ENCODE measurements around the gene IPPK.

IPPK gene

GRCh38 chr9:92663126-92663525 lies 6.8 kb downstream of the IPPK start:
- no peak for DNase-seq (ENCODE audit: extremely low spot score)
- CTCF ChIA-PET = no interaction called here
- no peak for TF ChIP-seq BHLHE40 (IDR thresholded peaks at IDR 0.05; ENCODE audit: borderline replicate concordance)
- no peak for TF ChIP-seq FOXM1 (IDR thresholded peaks at IDR 0.05; ENCODE audit: borderline replicate concordance)
- no peak for TF ChIP-seq HDGF (IDR thresholded peaks at IDR 0.05; ENCODE audit: borderline replicate concordance)
- TF ChIP-seq PKNOX1 (IDR thresholded peaks at IDR 0.05) = no peak
- TF ChIP-seq ARNT (IDR thresholded peaks at IDR 0.05) = no peak
- TF ChIP-seq ELF4 (IDR thresholded peaks at IDR 0.05) = no peak
- TF ChIP-seq CTBP1 (IDR thresholded peaks at IDR 0.05; ENCODE audit: borderline replicate concordance) = no peak
- no peak for TF ChIP-seq L3MBTL2 (conservative IDR thresholded peaks at IDR 0.05)
- no peak for TF ChIP-seq NFRKB (IDR thresholded peaks at IDR 0.05)
- TF ChIP-seq ZNF384 (IDR thresholded peaks at IDR 0.05) = no peak
- TF ChIP-seq FOXK2 (IDR thresholded peaks at IDR 0.05) = no peak
- no peak for TF ChIP-seq SP1 (IDR thresholded peaks at IDR 0.05)
- TF ChIP-seq FOXA1 (IDR thresholded peaks at IDR 0.05) = no peak
- TF ChIP-seq LEF1 (IDR thresholded peaks at IDR 0.05; ENCODE audit: borderline replicate concordance) = no peak
- no peak for TF ChIP-seq SUZ12 (IDR thresholded peaks at IDR 0.05)
- no peak for TF ChIP-seq TARDBP (IDR thresholded peaks at IDR 0.05)
- POLR2A ChIA-PET = no interaction called here

GRCh38 chr9:92661743-92662142 lies 8.2 kb downstream of the IPPK start:
- CTCF ChIA-PET = no interaction called here
- no peak for TF ChIP-seq ARNT (IDR thresholded peaks at IDR 0.05)
- TF ChIP-seq FOXK2 (IDR thresholded peaks at IDR 0.05) = no peak
- no peak for TF ChIP-seq ZNF384 (IDR thresholded peaks at IDR 0.05)
- no peak for TF ChIP-seq FOXA1 (IDR thresholded peaks at IDR 0.05)
- no peak for TF ChIP-seq SP1 (IDR thresholded peaks at IDR 0.05)
- no peak for TF ChIP-seq NFRKB (IDR thresholded peaks at IDR 0.05)
- no peak for TF ChIP-seq ELF4 (IDR thresholded peaks at IDR 0.05)
- TF ChIP-seq CTBP1 (IDR thresholded peaks at IDR 0.05; ENCODE audit: borderline replicate concordance) = no peak
- TF ChIP-seq PKNOX1 (IDR thresholded peaks at IDR 0.05) = no peak
- POLR2A ChIA-PET = interaction anchor here (1.2 kb wide), 1 partner anchor 8 kb away, joined by 6 read pairs; the partner anchor contains the start of gene IPPK
- DNase-seq (ENCODE audit: extremely low spot score) = no peak

- no peak for DNase-seq (ENCODE audit: extremely low spot score)
- TF ChIP-seq ZNF384 (IDR thresholded peaks at IDR 0.05) (no peak), CTBP1 (IDR thresholded peaks at IDR 0.05; ENCODE audit: borderline replicate concordance) (no peak), NFRKB (IDR thresholded peaks at IDR 0.05) (no peak), SP1 (IDR thresholded peaks at IDR 0.05) (no peak)
- CTCF ChIA-PET = interaction anchor here (1.4 kb wide), 1 partner anchor 130 kb away, joined by 5 read pairs; no protein-coding TSS in a partner anchor
- POLR2A ChIA-PET = interaction anchor here (1.2 to 1.8 kb wide), 2 partner anchors 9 kb away, joined by 5 to 6 read pairs; partner anchors contain the start of gene IPPK
Observed at GRCh38 chr9:92661127-92661526, 8.8 kb downstream of the IPPK start.

GRCh38 chr9:92660266-92660665 lies 9.7 kb downstream of the IPPK start:
- no peak for DNase-seq (ENCODE audit: extremely low spot score)
- TF ChIP-seq FOXA1 (IDR thresholded peaks at IDR 0.05) = no peak
- no peak for TF ChIP-seq L3MBTL2 (conservative IDR thresholded peaks at IDR 0.05)
- no peak for TF ChIP-seq HDGF (IDR thresholded peaks at IDR 0.05; ENCODE audit: borderline replicate concordance)
- TF ChIP-seq ZNF384 (IDR thresholded peaks at IDR 0.05) = no peak
- no peak for TF ChIP-seq TARDBP (IDR thresholded peaks at IDR 0.05)
- TF ChIP-seq BHLHE40 (IDR thresholded peaks at IDR 0.05; ENCODE audit: borderline replicate concordance) = no peak
- ChIA-PET POLR2A (interaction anchor here (1.8 kb wide), 1 partner anchor 10 kb away, joined by 5 read pairs; the partner anchor contains the start of gene IPPK), CTCF (interaction anchor here (1.4 kb wide), 1 partner anchor 131 kb away, joined by 5 read pairs; no protein-coding TSS in a partner anchor)

- no peak for TF ChIP-seq TARDBP (IDR thresholded peaks at IDR 0.05)
- TF ChIP-seq FOXK2 (IDR thresholded peaks at IDR 0.05) = no peak
- no peak for TF ChIP-seq BHLHE40 (IDR thresholded peaks at IDR 0.05; ENCODE audit: borderline replicate concordance)
- TF ChIP-seq ARNT (IDR thresholded peaks at IDR 0.05) = no peak
- no peak for TF ChIP-seq SP1 (IDR thresholded peaks at IDR 0.05)
- TF ChIP-seq ZNF384 (IDR thresholded peaks at IDR 0.05) = no peak
- TF ChIP-seq NFRKB (IDR thresholded peaks at IDR 0.05) = no peak
- POLR2A ChIA-PET = interaction anchor here (1.8 kb wide), 1 partner anchor 11 kb away, joined by 5 read pairs; the partner anchor contains the start of gene IPPK
- DNase-seq (ENCODE audit: extremely low spot score) = no peak
- CTCF ChIA-PET = interaction anchor here (1.4 kb wide), 1 partner anchor 131 kb away, joined by 5 read pairs; no protein-coding TSS in a partner anchor
Observed at GRCh38 chr9:92659601-92660000, 10.3 kb downstream of the IPPK start.

- DNase-seq (ENCODE audit: extremely low spot score) = no peak
- CTCF ChIA-PET = interaction anchor here (0.5 kb wide), 1 partner anchor 338 kb away, joined by 3 read pairs; no protein-coding TSS in a partner anchor
- POLR2A ChIA-PET = no interaction called here
- no peak for TF ChIP-seq PKNOX1 (IDR thresholded peaks at IDR 0.05)
- TF ChIP-seq CTBP1 (IDR thresholded peaks at IDR 0.05; ENCODE audit: borderline replicate concordance) = no peak
- no peak for TF ChIP-seq BHLHE40 (IDR thresholded peaks at IDR 0.05; ENCODE audit: borderline replicate concordance)
- no peak for TF ChIP-seq ELF4 (IDR thresholded peaks at IDR 0.05)
- no peak for TF ChIP-seq HDGF (IDR thresholded peaks at IDR 0.05; ENCODE audit: borderline replicate concordance)
- no peak for TF ChIP-seq FOXK2 (IDR thresholded peaks at IDR 0.05)
- no peak for TF ChIP-seq SP1 (IDR thresholded peaks at IDR 0.05)
- TF ChIP-seq ZNF384 (IDR thresholded peaks at IDR 0.05) = no peak
- no peak for TF ChIP-seq SUZ12 (IDR thresholded peaks at IDR 0.05)
- no peak for TF ChIP-seq NFRKB (IDR thresholded peaks at IDR 0.05)
- TF ChIP-seq LEF1 (IDR thresholded peaks at IDR 0.05; ENCODE audit: borderline replicate concordance) = no peak
- TF ChIP-seq FOXA1 (IDR thresholded peaks at IDR 0.05) = no peak
- TF ChIP-seq ARNT (IDR thresholded peaks at IDR 0.05) = no peak
- no peak for TF ChIP-seq L3MBTL2 (conservative IDR thresholded peaks at IDR 0.05)
- no peak for TF ChIP-seq TARDBP (IDR thresholded peaks at IDR 0.05)
- no peak for TF ChIP-seq FOXM1 (IDR thresholded peaks at IDR 0.05; ENCODE audit: borderline replicate concordance)
Observed at GRCh38 chr9:92658611-92659010, 11.3 kb downstream of the IPPK start.

Measured in HEK293T (cell line).